Measurements from ENCODE around the gene NUTM2F.
"Not testable (repeated sequence)": the region's sequence is repeated elsewhere in the genome, so short reads cannot be mapped to it uniquely, and the experiment has no call there.

GRCh38 chr9:94370266-94370665 lies 41.8 kb upstream of the NUTM2F start:
- TF ChIP-seq CTCF, POLR2A (IDR thresholded peaks at IDR 0.05): not testable (repeated sequence)
